Measurements from ENCODE around the gene MRPL51. TPM values are rescaled to one million over a fixed set of nuclear protein-coding genes. Genes with fewer than 3 reads are reported as not detected.

MRPL51 gene
- total and polyA plus RNA-seq, 2 of the 8 experiments (the other 6 are each of a cell fraction or from before 2014, with no cell fraction given), result 119 to 331 TPM

DNA sequence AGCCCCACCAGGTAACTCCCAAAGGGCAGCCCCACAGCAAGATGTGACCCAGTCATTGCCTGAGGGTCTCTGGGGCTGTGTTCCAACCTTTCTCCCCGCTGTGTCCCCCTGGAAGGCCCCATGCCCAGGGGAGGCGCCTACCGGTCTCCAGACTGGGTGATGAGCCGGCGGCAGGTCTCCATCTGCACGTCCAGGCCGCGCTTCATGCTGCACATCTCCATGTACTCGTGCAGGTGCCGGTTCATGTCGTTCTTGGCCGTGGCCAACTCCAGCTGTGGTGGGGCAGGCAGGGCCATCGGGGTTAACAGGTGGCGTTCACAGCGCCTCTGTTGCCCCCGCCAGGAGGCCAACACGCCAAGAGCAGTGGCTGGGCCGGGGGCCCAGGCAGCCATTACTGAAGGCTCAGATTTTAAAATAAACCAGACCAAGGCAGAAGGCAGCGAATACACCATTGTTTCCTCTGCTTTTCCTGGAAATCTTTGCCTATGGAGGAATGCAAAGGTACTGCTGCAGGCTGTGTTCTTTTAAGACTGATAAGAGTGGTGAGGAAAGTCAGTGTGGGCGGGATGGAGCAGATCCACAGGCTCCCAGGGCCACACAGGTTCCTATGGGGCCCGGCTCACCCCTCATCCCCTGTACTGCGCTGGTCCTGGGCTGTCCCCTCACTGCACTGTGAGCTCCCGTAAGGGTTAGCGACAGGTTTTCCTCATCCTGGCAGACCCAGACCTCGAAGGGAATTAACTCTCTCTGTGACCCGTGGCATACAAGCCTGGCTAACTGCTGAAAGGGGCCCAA is 48.5 kb upstream of the MRPL51 start:
- WGBS, 2 experiments (ENCODE audit: extremely low coverage in 1 of 2, insufficient coverage in 1 of 2, insufficient read length in 1 of 2, insufficient replicate concordance in 2 of 2, low coverage in 1 of 2, low lambda C conversion rate in 2 of 2, missing lambda C conversion rate in 1 of 2), result 92% methylated on average over 26 of the region's 26 CpGs; no CpG with 5 or more reads in 1 of the 2 experiments
- H3K56ac ChIP-seq (replicated peaks; ENCODE audit: insufficient read length, low read depth, low read length), result no peak overlapping the region
- H2BK20ac ChIP-seq (ENCODE audit: low read length), result no peak overlapping the region
- no peak overlapping the region; a peak in 1 of 4 replicates for H3K4me2 ChIP-seq (ENCODE audit: insufficient read depth in 1 of 2, low read depth in 2 of 2, low read length in 2 of 2)
- H4K91ac ChIP-seq (replicated peaks; ENCODE audit: insufficient read length, low read length), result no peak overlapping the region
- H2BK15ac ChIP-seq (ENCODE audit: low read length), result 0 out of 2 replicates have a peak overlapping the region, but pooled peaks have one; percentile 72
- no peak overlapping the region; the same call in 1 of the 2 replicates for H3K18ac ChIP-seq (ENCODE audit: extremely low read depth, low read length)
- no peak for FAIRE-seq
- H3K27me3 ChIP-seq (replicated peaks in 1 of 4; ENCODE audit: control insufficient read depth in 3 of 4, extremely low read depth in 1 of 4, insufficient read depth in 3 of 4, low read length in 3 of 4), result no peaks in the 10 kb centered on the region
- peak overlapping the region; percentile 45; the same call in 1 of the 2 replicates for H4K8ac ChIP-seq (ENCODE audit: extremely low read depth, insufficient read depth, low read length)
- peaks cover 0 to 7% (median 5%) of the 10 kb centered on the region in 4 experiments; a peak in 4 of 7 replicates for H3K4me1 ChIP-seq (replicated peaks in 1 of 4; ENCODE audit: control insufficient read depth in 3 of 4, insufficient read depth in 4 of 4, low read length in 3 of 4)
- H3K23me2 ChIP-seq (ENCODE audit: low read depth, low read length), result no peaks in the 10 kb centered on the region; the same call in 1 of the 2 replicates
- no peak overlapping the region for H3K23ac ChIP-seq (ENCODE audit: insufficient read length)
- ChIA-PET CTCF (ENCODE audit: partially characterized antibody) (interaction anchor here (1.0 to 24.9 kb wide), 7 partner anchors 10 to 175 kb away, joined by 3 to 462 read pairs (median 7); partner anchors contain the start of genes IFFO1 and NOP2), POLR2A (ENCODE audit: partially characterized antibody) (interaction anchor here (0.7 to 10.4 kb wide), 5 partner anchors 15 to 325 kb away, joined by 3 to 665 read pairs (median 4); partner anchors contain the start of genes IFFO1 and NOP2)
- no peak overlapping the region for H2BK120ac ChIP-seq (replicated peaks; ENCODE audit: low read depth, low read length)
- DNase-seq (ENCODE audit: low read depth in 1 of 2, low spot score in 2 of 2), result no peak
- H2AFZ ChIP-seq (ENCODE audit: low read length), result no peak overlapping the region
- H3K36me3 ChIP-seq (ENCODE audit: control insufficient read depth in 2 of 4, insufficient read depth in 4 of 4, low read length in 3 of 4), result peaks cover 14 to 27% (median 25%) of the 10 kb centered on the region in 4 experiments
- no peak overlapping the region for H3K27ac ChIP-seq (ENCODE audit: low read depth, low read length)
- H3K4ac ChIP-seq (replicated peaks; ENCODE audit: insufficient read length, low read depth, low read length), result no peak overlapping the region
- peak overlapping the region in 1 of 4 experiments; percentile 8; a peak in 2 of 7 replicates for H3K9ac ChIP-seq (replicated peaks in 1 of 4; ENCODE audit: extremely low read depth in 1 of 4, low read depth in 3 of 4, low read length in 3 of 4)
- H2AK5ac ChIP-seq (ENCODE audit: low read depth, low read length), result no peak overlapping the region
- H3K79me2 ChIP-seq (ENCODE audit: control insufficient read depth in 1 of 2, insufficient read depth in 2 of 2, low read length in 2 of 2), result peaks cover 0 to under 1% of the 10 kb centered on the region in 2 experiments; a peak in 1 of 4 replicates
- H3K9me3 ChIP-seq (ENCODE audit: insufficient read depth in 2 of 2, low read depth in 1 of 2, low read length in 1 of 2), result no peaks in the 10 kb centered on the region
- TF ChIP-seq SP1 (IDR thresholded peaks at IDR 0.05; ENCODE audit: low read depth, low read length) (no peak), YY1 (IDR thresholded peaks at IDR 0.05; ENCODE audit: low read depth, low read length) (peak; percentile 14; the same call in 1 of the 2 replicates), TCF12 (IDR thresholded peaks at IDR 0.05; ENCODE audit: low read depth, low read length) (no peak)
- H2BK5ac ChIP-seq (ENCODE audit: low read depth, low read length), result no peak overlapping the region
- H2BK12ac ChIP-seq (ENCODE audit: low read depth, low read length), result no peak overlapping the region
- H3K4me3 ChIP-seq (ENCODE audit: extremely low read depth in 1 of 4, insufficient read depth in 2 of 4, low read depth in 3 of 4, low read length in 4 of 4), result no peak overlapping the region
- H4K20me1 ChIP-seq (replicated peaks in 1 of 2; ENCODE audit: control insufficient read depth in 1 of 2, insufficient read depth in 2 of 2, low read length in 2 of 2), result peaks cover 6 to 12% of the 10 kb centered on the region in 2 experiments
- H3K79me1 ChIP-seq (ENCODE audit: low read depth, low read length), result no peaks in the 10 kb centered on the region; the same call in 1 of the 2 replicates
- H4K5ac ChIP-seq (ENCODE audit: insufficient read length, low read depth, low read length), result no peak overlapping the region
- no peak overlapping the region for H3K14ac ChIP-seq (ENCODE audit: insufficient read length)

Data from H1 (cell line).